HG02763 (cell line): Measurements from ENCODE around the gene TOMM20.

Experiments
- ATAC-seq: cut with Tn5 transposase; IDR thresholded peaks from one replicate; pipeline ENCODE4 v1.9.1; 2021; ENCODE audit warnings: mild to moderate bottlenecking, moderate library complexity; ENCODE audit not compliant: unreplicated experiment

Gene TOMM20

GRCh38 chr1:235069176-235069575, 59.5 kb downstream of the TOMM20 start:
- ATAC-seq: no peak

GRCh38 chr1:235068158-235069121, 60.2 kb downstream of the TOMM20 start:
- no peak for ATAC-seq

GRCh38 chr1:235067396-235068157, 61.1 kb downstream of the TOMM20 start:
- no peak for ATAC-seq

- ATAC-seq: no peak
These were observed 65.4 kb downstream of the TOMM20 start for GRCh38 chr1:235063068-235063765.

GRCh38 chr1:235060607-235061470, 67.8 kb downstream of the TOMM20 start:
- no peak for ATAC-seq
